Erythroblast (primary cell): ENCODE measurements around the gene DCAF10.
A peak's percentile ranks its signal among the peaks of the same experiment; 100 is the strongest.
"Not testable (repeated sequence)": the region's sequence is repeated elsewhere in the genome, so short reads cannot be mapped to it uniquely, and the experiment has no call there.

Experiments used
- DNase-seq, 2 experiments: peaks; one replicate each; lab custom pipeline; 2025; lab: John Stamatoyannopoulos, UW
- GATA1 ChIP-seq: IDR thresholded peaks from 2 replicates; pipeline ENCODE4 v1.6.1; 2011; ENCODE audit warnings: low read depth, mild to moderate bottlenecking, control low read depth, low read length, moderate library complexity
- POLR2A ChIP-seq: IDR thresholded peaks from 2 replicates; pipeline ENCODE4 v1.6.1; 2011; ENCODE audit warnings: mild to moderate bottlenecking, low read length

The DCAF10 gene

GRCh38 chr9:37811906-37812476 lies 11.4 kb downstream of the DCAF10 start:
- TF ChIP-seq POLR2A (no peak), GATA1 (no peak)
- DNase-seq, result no peak

GRCh38 chr9:37812773-37813379 lies 12.3 kb downstream of the DCAF10 start:
- TF ChIP-seq POLR2A (no peak), GATA1 (no peak)
- no peak for DNase-seq

DNA sequence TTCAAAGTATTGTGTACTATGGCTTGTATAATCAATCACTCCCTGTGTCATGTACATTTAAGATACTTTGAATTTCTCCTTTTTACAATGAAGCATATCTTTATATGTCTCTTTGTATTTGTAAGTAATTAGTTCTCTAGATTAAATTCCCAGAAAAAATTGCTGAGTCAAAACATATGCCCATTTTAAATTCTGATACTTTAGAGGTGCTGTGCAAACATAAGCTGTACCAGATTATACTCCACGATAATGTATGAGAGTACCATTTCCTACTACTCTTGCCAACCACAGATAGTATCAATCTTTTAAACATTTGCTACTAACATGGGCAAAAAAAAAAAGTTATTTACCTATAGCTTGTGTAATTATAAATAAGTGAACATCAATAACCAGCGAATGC lies 18.3 kb downstream of the DCAF10 start:
- TF ChIP-seq POLR2A, result no peak
- no peak for TF ChIP-seq GATA1
- no peak for DNase-seq

DNA sequence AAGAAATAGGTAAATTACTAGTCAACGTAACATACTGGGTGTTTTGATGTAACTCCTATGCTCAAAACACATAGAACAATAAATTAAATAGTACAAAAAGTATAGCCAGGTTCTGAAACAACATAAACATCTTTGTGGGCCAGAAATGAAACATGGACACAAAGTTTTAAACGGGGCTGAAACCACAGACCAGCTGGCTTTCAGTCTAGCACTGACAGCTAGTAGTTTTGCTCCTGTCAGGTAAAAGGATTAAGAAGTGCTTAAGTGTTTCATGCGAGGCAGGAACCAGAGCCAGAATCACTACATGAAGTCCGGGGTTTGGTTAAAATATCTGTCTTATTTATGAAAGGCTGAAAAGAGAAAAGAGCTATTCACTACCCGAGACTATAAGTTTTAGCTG lies 19.5 kb downstream of the DCAF10 start:
- DNase-seq, result no peak
- TF ChIP-seq GATA1 (no peak), POLR2A (no peak)

DNA sequence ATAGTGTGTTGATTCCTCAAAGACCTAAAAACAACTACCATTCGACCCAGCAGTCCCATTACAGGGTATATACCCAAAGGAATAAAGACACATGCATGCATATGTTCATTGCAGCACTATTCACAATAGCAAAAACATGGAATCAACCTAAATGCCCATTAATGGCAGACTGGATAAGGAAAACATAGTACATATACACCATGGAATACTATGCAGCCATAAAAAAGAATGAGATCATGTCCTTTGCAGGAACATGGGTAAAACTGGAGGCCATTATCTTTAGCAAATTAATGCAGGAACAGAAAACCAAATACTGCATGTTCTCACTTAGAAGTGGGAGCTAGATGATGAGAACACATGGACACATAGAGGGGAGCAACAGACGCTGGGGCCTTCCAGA lies 24.6 kb downstream of the DCAF10 start:
- not testable (repeated sequence) for DNase-seq

DNA sequence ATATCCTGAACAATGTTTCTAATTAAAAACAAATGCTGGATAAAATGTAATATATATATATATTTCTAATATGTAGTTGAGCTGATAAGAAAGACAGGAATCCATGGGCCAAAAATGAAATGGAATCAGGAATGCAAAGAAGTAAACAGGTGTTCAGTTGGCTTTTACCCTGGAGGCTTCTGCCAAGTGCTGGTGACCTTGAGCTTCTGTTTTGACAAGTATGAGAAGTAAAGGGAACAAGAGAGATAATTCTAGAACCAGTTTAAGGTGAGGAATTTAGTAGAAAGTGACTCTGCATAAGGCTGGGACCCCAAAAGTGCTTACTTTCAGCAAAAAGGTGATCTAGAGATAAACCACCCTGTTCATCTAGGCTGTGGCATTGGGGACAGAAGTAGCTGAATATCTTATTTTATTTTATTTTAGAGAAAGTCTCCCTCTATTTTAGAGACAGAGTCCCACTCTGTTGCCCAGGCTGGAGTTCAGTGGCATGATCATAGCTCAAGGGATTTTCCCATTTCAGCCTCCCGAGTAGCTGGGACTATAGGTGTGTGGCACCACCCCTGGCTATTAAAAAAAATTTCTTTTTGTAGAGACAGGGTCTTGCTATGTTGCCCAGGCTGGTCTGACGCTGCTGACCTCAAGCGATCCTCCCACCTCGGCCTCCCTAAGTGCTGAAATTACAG lies 27.0 kb downstream of the DCAF10 start:
- DNase-seq, result no peak
- TF ChIP-seq GATA1, result no peak

DNA sequence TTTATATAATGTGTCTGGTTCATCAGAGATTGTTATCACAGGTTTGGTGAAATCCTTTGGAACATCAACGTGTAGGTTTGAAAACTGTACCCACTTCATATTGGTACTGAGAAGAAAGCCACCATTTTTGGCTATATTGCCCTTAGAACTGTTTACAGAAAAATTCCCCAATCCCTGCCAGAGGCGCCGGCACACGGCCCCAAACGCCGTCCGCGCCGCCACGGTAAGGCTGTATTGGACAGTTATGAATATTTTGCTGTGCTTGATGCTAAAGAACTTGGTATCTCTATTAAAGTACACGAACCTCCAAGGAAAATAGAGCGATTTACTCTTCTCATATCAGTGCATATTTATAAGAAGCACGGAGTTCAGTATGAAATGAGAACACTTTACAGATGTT lies 35.2 kb downstream of the DCAF10 start:
- TF ChIP-seq POLR2A (no peak), GATA1 (no peak)
- no peak for DNase-seq

DNA sequence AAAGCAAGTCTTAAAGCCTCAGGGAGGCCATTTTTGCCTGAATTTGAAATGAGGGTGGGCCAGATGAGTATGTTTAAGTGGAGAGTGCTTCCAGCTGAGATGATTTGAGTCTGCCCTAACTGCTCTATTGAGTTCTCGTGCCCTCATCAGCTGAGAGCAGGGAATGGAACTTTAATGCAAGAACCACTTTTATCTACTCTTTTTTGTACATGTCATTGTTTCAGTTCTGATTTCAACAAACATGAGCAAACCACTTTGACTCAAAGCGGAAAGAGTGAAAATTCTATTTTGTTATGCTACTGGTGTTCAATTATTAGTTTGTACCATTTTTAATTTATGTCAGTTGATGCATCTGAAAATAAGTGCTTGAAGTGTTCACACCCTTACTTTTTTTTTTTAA lies 35.8 kb downstream of the DCAF10 start:
- no peak for DNase-seq
- no peak for TF ChIP-seq GATA1
- no peak for TF ChIP-seq POLR2A

GRCh38 chr9:37839496-37840461 lies 39.2 kb downstream of the DCAF10 start:
- TF ChIP-seq GATA1, result no peak
- no peak for TF ChIP-seq POLR2A
- DNase-seq, result peak; percentile 69 to 74

DNA sequence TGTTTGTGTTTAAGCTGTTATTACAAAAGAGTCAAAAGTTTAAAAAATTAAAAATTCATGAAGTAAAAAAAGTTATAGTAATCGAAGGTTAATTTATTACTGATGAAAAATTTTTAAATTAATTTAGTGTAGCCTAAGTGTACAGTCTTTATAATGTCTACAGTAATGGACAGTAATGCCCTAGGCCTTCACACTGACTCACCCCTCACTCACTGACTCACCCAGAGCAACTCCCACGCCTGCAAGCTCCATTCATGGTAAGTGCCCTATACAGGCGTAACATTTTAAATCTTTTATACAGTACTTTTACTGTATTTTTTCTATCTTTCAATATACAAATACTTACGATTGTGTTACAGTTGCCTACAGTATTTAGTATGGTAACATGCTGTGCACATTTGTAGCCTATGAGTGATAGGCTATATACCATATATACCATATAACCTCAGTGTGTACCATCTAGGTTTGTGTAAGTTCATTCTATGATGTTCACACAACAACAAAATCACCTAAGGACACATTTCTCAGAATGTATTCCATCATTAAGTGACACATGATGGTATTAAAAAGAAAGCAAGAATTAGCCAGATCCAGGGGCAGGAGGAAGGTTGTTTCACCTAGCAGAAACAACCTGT lies 40.1 kb downstream of the DCAF10 start:
- TF ChIP-seq POLR2A (no peak), GATA1 (no peak)
- DNase-seq, result peak; percentile 58 to 80

DNA sequence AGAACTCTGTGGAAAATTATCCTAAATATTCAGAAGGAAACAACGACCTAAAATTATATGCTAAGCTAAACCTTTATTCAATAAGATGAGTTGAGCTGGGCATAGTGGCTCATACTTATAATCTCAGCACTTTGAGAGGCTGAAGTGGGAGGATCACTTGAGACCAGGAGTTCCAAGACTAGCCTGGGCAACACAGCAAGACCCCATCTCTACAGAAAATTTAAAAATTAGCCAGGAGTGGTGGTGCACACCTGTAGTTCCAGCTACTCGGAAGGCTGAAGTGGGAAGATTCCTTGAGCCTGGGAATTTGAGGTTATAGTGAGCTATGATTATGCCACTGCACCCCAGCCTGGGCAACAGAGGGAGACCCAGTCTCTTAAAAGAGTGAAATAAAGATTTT lies 51.6 kb downstream of the DCAF10 start:
- no peak for DNase-seq
- TF ChIP-seq GATA1 (no peak), POLR2A (no peak)

DNA sequence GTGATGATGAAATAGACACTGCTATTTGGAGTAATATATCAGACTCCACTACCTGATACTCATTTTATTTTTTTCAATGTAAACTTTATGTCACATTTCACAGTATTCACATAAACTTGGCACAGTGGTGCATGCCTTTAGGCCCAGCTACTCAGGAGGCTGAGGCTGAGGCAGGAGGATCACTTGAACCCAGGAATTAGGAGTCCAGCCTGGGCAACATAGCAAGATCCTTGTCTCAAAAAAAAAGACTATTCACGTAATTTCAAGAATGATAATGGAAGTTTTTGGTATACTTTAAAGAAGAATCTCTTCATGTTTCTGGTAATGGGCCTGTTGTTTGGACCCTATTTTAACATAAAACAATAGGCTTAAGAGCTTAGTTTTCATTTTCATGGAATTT lies 56.0 kb downstream of the DCAF10 start:
- no peak for DNase-seq
- TF ChIP-seq GATA1 (no peak), POLR2A (no peak)

GRCh38 chr9:37859043-37859442 lies 58.4 kb downstream of the DCAF10 start:
- TF ChIP-seq GATA1, result no peak
- TF ChIP-seq POLR2A, result no peak
- peak; percentile 10 to 31 for DNase-seq

DNA sequence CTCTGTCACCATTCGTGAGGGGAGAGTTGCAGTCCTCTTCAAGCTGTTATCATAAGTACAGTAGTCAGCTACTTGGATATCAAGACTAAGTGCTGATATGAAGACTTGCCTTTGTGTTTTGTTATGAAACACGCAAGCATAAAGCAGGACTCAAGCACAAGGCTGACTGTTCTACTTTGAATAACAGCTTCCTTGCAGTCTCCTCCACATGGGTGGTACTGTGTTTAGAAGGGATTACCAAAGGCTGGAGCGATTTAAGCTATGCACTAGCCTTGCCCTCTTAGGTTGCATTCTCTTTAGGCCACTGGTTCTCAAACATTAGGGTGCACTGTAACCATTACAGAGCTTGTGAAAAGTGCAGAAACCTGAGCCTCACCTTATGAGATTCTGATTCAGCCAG lies 61.9 kb downstream of the DCAF10 start:
- no peak for TF ChIP-seq POLR2A
- no peak for TF ChIP-seq GATA1
- DNase-seq, result no peak
